ENCODE results near the gene LONP2.
"Not testable (repeated sequence)": the region's sequence is repeated elsewhere in the genome, so short reads cannot be mapped to it uniquely, and the experiment has no call there.

The LONP2 gene

GRCh38 chr16:48395375-48395774 is 151.3 kb downstream of the LONP2 start:
- no peak for DNase-seq

GRCh38 chr16:48402547-48402946 is 158.4 kb downstream of the LONP2 start:
- DNase-seq, result not testable (repeated sequence)

- DNase-seq, result no peak
Measured at GRCh38 chr16:48405153-48405552, 161.1 kb downstream of the LONP2 start.

- DNase-seq, result no peak
Measured at GRCh38 chr16:48405907-48406306, 161.8 kb downstream of the LONP2 start.
